Hematopoietic multipotent progenitor cell treated with erythropoietin and hydrocortisone succinate and interleukin-3 and kit ligand, for 6 days (in vitro differentiated cells): ENCODE measurements around the gene ELFN1.

Experiments
- DNase-seq: peaks from one replicate; pipeline ENCODE4 v3.0.0-alpha.2; 2015

Gene ELFN1

GRCh38 chr7:1745576-1746490 lies 75.8 kb downstream of the ELFN1 start:
- DNase-seq = no peak

GRCh38 chr7:1746491-1746975 lies 76.5 kb downstream of the ELFN1 start:
- no peak for DNase-seq

DNA sequence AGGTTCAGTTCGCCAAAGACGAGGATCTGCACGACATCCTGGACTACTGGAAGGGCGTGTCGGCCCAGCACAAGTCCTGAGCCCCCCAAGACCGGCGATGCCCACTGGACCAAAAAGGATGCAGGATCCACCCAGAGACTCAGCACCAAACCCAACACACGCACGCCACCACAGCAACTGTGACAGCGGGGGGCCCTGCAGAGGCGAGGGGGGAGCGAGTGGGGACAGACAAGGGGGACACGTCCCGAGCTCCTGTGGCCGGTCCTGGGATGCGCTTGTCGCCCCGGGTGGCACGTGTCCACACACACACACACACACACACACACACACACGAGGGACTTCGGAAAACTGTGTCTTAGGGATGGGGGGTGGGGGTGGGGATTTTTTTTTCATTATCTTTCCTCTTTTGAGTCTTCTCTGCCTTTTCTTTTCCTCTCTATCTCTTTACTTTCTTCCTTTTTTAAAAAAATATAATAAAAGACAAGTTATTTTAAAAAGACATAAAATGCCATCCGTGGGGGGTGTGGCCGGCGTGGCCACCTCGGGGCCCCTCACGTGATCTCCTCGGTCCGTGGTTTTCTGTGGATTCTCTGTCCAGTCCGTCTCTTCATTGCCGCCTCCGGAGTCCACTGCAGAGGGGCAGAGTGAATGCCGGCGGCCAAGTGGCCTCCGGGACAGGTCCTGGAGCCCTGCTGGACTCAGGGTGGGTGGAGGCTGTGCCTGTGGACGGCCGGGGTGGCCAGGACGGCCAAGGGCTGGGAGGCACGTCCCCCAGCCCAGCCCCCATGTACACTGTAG lies 77.1 kb downstream of the ELFN1 start:
- no peak for DNase-seq

- no peak for DNase-seq
Observed at GRCh38 chr7:1748076-1748838, 78.2 kb downstream of the ELFN1 start.

DNA sequence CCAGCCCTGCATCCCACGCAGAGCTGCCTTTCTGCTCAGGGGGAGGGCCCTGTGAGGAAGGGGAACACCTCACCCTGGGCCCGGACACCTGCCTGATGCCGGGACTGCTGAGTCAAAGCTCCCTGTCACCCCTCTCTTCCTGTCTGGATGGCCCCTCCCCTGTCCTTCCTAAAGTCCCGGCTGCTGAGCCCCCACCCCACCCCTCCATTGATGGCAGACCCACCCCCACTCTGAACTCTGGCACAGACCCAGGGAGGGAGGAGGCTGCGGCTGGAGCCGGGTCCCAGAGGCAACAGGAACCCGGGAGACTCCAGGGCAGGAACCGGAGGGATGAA lies 78.7 kb downstream of the ELFN1 start:
- no peak for DNase-seq

DNA sequence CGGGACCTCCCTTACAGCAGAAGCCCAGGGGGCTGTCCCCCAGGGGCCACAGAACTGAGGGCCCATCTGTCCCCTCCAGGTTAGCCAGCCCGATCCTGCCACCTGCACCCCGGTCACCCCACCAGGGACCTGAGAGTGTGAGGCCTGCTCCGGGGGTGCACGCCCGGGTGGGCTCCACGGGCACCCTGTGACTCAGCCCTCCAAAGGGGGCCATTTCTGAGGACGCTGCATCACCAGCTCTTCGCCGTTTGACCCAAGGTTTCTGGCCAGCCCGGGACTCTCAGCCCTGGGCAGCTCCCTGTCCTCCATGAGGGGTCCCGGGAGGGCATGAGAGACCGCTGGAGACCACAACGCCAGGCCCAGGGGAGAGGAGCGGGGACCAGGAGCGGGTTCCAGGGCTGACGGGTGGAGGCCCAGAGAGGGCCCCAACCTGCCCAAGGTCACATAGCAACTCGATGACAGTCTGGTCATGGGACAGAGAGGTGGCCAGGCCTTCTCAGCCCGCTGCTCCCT lies 79.3 kb downstream of the ELFN1 start:
- no peak for DNase-seq

DNA sequence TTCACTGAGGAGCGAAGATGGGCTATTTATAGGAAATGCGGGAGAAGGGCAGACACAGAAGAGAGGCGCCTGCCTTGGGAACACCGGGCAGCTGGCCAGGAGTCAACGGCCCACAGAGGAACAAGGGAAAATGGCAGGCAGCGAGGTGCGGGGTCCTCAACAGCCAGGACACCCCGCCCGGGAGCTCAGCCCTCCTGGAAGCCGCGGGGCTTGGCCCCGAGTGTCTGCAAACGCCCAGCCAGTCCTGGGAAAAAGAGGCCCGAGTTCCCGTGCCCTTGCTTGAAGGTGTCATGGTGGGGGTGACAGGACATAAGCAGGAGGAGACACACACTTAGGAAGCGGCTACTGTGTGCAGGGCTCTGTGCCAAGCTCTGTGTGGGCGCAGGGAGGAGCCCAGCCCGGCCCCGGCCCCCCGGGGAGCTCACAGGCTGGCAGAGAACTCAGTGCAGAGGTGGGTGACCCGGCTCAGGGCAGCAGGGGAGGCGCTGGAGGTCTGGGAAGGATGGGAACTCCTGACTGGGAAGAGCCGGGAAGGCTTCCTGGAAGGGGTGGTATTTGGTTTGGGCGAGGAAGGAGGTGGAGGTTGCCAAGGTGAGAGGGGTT lies 79.9 kb downstream of the ELFN1 start:
- no peak for DNase-seq

DNA sequence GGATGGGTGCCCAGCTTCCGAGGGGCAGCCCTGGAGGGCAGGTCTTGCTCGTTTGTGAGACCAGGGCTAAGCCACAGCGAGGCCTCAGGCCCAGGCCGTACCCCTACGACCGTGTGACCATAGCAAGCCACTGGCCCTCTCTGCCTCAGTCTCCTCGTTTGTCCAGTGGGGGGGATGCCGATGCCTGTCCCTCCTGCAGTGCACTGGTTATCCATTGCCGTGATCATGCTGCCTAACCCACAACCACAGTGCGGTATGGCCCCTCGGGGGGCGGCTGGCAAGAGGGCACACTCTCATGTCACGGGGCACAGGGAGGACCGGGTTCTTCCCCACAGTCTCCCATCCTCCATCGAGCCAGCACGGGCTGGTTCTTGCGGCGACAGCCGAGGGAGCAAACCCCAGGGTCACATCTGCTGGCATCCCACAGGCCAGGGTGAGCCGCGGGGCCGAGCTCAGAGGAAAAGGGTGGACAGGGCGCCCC lies 80.5 kb downstream of the ELFN1 start:
- no peak for DNase-seq

DNA sequence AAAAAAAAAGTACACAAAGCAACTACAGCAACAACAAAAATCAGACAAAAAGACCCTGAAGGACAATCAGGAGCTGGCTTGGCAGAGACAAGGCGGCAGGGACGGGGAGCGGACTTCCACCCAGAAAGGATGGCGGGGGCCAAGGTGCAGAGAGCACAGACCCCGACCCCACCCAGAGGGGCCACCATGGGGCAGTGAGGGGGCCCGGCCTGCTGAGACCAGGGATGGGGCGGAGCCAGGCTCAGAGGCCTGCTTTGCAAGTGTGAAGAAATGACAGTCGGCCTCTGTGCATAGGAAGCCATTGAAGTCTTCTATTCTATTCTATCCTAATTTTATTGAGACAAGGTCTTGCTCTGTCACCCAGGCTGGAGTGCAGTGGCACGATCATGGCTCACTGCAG lies 82.0 kb downstream of the ELFN1 start:
- no peak for DNase-seq

DNA sequence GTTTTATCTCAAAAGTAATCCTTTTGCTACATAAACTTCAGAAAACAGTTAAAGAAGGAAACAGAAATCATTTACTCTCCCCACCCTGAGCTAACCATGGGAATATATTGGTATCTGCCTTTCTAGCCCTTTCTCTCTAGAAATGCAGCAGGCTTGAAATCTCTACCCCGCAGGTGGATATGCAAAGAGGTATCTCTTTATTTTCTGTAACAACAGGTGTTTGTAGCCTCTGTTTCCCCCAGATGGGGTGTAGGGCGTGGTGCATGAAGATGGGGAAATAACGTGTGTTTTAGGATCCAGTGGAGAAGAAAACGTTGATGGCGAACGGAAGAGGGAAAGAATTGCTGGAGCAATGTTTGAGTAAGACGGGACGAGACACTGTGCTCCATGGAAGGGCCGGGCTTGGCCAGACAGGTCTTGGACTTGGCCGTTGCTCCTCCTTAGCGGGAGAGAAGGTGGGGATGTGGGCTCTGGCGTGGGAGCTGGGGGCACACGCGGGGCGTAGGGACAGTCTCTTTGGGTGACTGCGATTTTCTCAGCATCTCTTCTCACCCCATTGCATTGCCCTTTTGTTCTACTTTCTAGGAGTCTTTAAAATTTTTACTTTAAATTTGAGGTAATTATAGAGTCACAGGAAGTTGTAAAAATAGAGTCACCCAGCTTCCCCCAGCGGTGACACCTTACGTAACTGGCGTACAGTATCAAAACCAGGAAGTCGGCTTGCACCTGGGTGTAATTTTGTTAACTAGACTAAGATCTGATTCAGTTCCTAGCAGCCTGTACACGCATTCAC lies 82.9 kb downstream of the ELFN1 start:
- peak; percentile 21 for DNase-seq

DNA sequence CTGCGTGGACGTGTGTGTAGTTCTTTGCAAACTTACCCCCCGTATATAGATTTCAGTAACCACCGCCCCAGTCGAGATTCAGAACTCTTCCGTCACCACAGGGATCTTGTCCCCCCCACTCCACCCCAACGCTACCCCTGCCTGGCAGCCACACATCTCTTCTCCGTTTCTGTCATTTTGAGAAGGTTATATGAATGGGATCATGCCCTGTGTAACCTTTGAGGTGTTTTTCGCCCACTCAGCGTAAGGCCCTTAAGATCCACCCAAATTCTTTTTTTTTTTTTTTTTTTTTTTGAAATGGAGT lies 83.4 kb downstream of the ELFN1 start:
- DNase-seq = no peak

DNA sequence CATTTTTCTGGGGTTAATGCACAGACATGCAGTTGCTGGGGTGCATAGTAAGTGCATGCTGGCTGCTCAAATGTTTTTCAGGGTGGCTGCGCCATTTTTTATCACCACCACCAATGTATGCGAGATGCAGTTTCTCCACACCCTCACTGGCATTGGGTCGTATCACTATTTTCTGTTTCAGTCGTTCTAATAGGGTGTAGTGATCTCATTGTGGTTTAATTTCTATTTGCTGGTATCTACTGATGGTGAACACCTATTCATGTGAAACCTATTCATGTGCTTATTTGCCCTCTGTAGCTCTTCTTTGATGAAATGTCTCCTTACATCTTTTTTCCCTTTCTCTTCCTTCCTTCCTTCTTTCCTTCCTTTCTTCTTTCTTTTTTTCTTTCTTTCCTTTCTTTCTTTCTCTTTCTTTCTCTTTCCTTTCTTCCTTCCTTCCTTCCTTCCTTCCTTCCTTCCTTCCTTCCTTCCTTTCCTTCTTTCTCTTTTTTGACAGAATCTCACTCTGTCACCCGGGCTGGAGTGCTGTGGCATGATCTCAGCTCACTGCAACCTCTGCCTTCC lies 84.3 kb downstream of the ELFN1 start:
- DNase-seq = no peak

GRCh38 chr7:1755783-1756625 lies 85.9 kb downstream of the ELFN1 start:
- DNase-seq = no peak

GRCh38 chr7:1757601-1758000 lies 87.5 kb downstream of the ELFN1 start:
- DNase-seq = no peak

- peak; percentile 72 for DNase-seq
Observed at GRCh38 chr7:1758028-1758858, 88.2 kb downstream of the ELFN1 start.

- no peak for DNase-seq
Observed at GRCh38 chr7:1758859-1759521, 88.9 kb downstream of the ELFN1 start.

DNA sequence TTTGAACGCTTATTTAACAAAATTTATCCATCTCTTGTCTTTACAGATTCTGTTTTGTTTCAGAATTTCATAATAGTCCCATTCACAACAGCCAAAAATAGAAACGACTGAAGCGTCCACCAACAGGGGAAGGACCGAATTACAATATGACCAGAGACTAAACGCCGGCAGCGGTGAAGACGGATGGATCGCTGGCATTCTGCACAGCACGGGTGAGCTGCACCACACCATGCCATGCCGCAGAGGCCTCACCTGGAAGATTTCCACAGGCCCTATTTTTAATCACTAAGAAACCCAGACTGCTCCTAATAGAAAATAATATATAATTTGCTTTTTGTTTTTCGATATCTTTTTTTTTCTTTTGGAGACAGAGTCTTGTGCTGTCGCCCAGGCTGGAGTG lies 91.0 kb downstream of the ELFN1 start:
- no peak for DNase-seq

- DNase-seq = no peak
Observed at GRCh38 chr7:1761774-1762173, 91.7 kb downstream of the ELFN1 start.
